ENCODE results near the gene GFM1. TPM values are rescaled to one million over a fixed set of nuclear protein-coding genes. Genes with fewer than 3 reads are reported as not detected.

GFM1 gene
- total and polyA plus RNA-seq, 2 experiments from 2014 or later: 24.5 to 59.9 TPM

GRCh38 chr3:158738653-158739052 lies 94.3 kb downstream of the GFM1 start:
- H3K27me3 ChIP-seq (ENCODE audit: insufficient read depth): 0 out of 2 replicates have a peak, but pooled peaks cover 1% of the 10 kb centered on the region
- H3K4me3 ChIP-seq: no peak overlapping the region
- H3K27ac Mint-ChIP-seq: no peak overlapping the region
- H3F3A ChIP-seq (replicated peaks; ENCODE audit: low read depth): no peaks in the 10 kb centered on the region
- H3K4me3 Mint-ChIP-seq: no peak overlapping the region
- H2AFZ ChIP-seq: no peak overlapping the region
- peaks cover 5% of the 10 kb centered on the region; the same call in 1 of the 3 replicates for H3K36me3 Mint-ChIP-seq (ENCODE audit: low read depth)
- no peak for ATAC-seq
- no peak overlapping the region for H3K27ac ChIP-seq (ENCODE audit: low read depth)
- no peaks in the 10 kb centered on the region for H3K4me1 Mint-ChIP-seq
- no peaks in the 10 kb centered on the region for H3K9me2 ChIP-seq (ENCODE audit: insufficient read depth)
- DNase-seq (ENCODE audit: low spot score): no peak
- H4K20me1 ChIP-seq (replicated peaks; ENCODE audit: insufficient read depth): no peaks in the 10 kb centered on the region
- no peak overlapping the region for H3K4me2 ChIP-seq
- H3K36me3 ChIP-seq (ENCODE audit: insufficient read depth): no peaks in the 10 kb centered on the region
- peaks cover 4% of the 10 kb centered on the region; the same call in 2 of the 3 replicates for H3K9me3 Mint-ChIP-seq
- no peak for TF ChIP-seq STAT1 (IDR thresholded peaks at IDR 0.05; ENCODE audit: unreplicated experiment)
- TF ChIP-seq EZH2 (IDR thresholded peaks at IDR 0.05; ENCODE audit: low read depth, unreplicated experiment): no peak
- TF ChIP-seq CREB1 (CRISPR knock-in tag; IDR thresholded peaks at IDR 0.05; ENCODE audit: low read depth): no peak
- TF ChIP-seq ZNF114 (CRISPR knock-in tag; IDR thresholded peaks at IDR 0.05): no peak
- TF ChIP-seq ZNF331 (CRISPR knock-in tag; IDR thresholded peaks at IDR 0.05; ENCODE audit: low read depth): no peak
- TF ChIP-seq, protein P1, sequence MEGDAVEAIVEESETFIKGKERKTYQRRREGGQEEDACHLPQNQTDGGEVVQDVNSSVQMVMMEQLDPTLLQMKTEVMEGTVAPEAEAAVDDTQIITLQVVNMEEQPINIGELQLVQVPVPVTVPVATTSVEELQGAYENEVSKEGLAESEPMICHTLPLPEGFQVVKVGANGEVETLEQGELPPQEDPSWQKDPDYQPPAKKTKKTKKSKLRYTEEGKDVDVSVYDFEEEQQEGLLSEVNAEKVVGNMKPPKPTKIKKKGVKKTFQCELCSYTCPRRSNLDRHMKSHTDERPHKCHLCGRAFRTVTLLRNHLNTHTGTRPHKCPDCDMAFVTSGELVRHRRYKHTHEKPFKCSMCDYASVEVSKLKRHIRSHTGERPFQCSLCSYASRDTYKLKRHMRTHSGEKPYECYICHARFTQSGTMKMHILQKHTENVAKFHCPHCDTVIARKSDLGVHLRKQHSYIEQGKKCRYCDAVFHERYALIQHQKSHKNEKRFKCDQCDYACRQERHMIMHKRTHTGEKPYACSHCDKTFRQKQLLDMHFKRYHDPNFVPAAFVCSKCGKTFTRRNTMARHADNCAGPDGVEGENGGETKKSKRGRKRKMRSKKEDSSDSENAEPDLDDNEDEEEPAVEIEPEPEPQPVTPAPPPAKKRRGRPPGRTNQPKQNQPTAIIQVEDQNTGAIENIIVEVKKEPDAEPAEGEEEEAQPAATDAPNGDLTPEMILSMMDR (conservative IDR thresholded peaks at IDR 0.05; ENCODE audit: low read depth in 2 of 2): no peak
- no peak for TF ChIP-seq JUNB (IDR thresholded peaks at IDR 0.05; ENCODE audit: unreplicated experiment)
- no peak for TF ChIP-seq NANOG (IDR thresholded peaks at IDR 0.05; ENCODE audit: borderline replicate concordance)
- TF ChIP-seq, protein P2, sequence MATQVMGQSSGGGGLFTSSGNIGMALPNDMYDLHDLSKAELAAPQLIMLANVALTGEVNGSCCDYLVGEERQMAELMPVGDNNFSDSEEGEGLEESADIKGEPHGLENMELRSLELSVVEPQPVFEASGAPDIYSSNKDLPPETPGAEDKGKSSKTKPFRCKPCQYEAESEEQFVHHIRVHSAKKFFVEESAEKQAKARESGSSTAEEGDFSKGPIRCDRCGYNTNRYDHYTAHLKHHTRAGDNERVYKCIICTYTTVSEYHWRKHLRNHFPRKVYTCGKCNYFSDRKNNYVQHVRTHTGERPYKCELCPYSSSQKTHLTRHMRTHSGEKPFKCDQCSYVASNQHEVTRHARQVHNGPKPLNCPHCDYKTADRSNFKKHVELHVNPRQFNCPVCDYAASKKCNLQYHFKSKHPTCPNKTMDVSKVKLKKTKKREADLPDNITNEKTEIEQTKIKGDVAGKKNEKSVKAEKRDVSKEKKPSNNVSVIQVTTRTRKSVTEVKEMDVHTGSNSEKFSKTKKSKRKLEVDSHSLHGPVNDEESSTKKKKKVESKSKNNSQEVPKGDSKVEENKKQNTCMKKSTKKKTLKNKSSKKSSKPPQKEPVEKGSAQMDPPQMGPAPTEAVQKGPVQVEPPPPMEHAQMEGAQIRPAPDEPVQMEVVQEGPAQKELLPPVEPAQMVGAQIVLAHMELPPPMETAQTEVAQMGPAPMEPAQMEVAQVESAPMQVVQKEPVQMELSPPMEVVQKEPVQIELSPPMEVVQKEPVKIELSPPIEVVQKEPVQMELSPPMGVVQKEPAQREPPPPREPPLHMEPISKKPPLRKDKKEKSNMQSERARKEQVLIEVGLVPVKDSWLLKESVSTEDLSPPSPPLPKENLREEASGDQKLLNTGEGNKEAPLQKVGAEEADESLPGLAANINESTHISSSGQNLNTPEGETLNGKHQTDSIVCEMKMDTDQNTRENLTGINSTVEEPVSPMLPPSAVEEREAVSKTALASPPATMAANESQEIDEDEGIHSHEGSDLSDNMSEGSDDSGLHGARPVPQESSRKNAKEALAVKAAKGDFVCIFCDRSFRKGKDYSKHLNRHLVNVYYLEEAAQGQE (IDR thresholded peaks at IDR 0.05; ENCODE audit: unreplicated experiment): no peak
- TF ChIP-seq EZH2phosphoT487 (IDR thresholded peaks at IDR 0.05; ENCODE audit: unreplicated experiment): no peak
- no peak for TF ChIP-seq ZNF462 (CRISPR knock-in tag; IDR thresholded peaks at IDR 0.05)
- no peak for TF ChIP-seq ETS1 (IDR thresholded peaks at IDR 0.05)
- TF ChIP-seq POLR2AphosphoS5 (IDR thresholded peaks at IDR 0.05; ENCODE audit: low read depth): no peak
- H3K79me2 ChIP-seq (replicated peaks; ENCODE audit: insufficient read depth): no peaks in the 10 kb centered on the region
- H3K27me3 Mint-ChIP-seq (ENCODE audit: insufficient read depth, low read depth, poor library complexity): peaks cover 4% of the 10 kb centered on the region
- H3K4me1 ChIP-seq (ENCODE audit: insufficient read depth): no peaks in the 10 kb centered on the region
